Measurements from ENCODE around the gene STUB1.

STUB1 gene

DNA sequence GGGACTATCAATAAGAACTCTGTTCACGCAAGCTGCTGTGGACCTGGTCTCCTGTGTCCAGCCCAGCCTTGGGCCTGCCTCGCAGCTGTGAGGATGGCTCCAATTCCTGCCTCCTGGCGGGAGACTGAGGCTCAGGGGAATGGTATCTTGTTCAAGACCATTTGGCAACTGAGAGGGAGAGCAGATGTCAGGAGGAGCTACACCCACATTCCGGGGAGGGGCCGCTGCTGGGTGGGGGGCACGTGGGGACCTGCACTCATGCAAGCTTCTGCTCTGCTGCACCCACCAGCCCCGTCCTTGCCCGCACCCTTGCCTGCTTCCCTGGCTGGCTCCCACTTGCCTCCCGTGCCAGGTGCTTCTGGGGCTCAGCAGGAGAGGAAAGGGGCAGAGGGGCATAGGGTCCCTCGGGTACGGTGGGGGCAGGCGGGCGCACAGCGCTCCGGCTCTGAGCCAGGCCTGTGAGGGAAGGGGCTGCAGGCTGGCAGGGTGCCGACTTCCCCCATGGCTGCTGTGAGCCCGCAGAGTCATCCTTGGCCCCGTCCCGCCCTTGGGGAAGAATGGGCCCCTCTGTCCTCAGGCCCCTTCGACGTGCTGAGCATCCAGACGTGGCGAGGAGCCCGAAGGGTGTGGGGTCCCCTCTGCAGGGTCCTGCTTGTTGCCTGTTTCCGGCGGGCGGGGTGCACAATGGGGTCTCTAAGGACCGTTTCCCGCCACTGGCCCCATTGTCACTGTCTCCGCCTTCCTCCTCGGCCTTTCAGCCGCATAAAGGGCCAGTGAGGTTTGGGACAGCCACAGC lies 37.4 kb downstream of the STUB1 start:
- TF ChIP-seq CTCF (conservative IDR thresholded peaks at IDR 0.05; ENCODE audit: low read depth, low read length) = no peak
- DNase-seq (ENCODE audit: low read depth) = no peak
- no peak overlapping the region for H3K4me3 ChIP-seq (ENCODE audit: low read depth, low read length)

- no peak overlapping the region for H3K4me3 ChIP-seq (ENCODE audit: low read depth, low read length)
- no peak for DNase-seq (ENCODE audit: low read depth)
- no peak for TF ChIP-seq CTCF (conservative IDR thresholded peaks at IDR 0.05; ENCODE audit: low read depth, low read length)
Observed at GRCh38 chr16:718389-718788, 38.2 kb downstream of the STUB1 start.

DNA sequence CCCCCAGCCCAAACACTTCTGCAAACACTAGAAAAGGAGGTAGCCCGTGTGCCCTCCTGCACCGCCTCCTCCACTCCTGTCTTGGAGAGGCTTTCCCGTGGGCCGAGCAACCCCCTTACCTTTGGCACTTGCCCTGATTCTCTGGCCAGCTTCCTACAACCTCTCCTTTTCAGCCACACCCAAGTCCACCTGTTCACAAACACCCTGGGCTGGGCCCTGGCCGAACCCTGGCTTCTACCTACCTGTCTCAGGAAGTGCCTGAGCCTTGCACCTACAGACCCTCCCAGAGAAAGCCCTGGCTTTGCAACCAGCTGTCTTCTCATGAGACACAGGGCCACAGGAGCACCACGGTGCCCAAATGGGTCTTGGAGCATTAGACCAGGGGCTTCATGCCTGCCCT lies 38.7 kb downstream of the STUB1 start:
- no peak for TF ChIP-seq CTCF (conservative IDR thresholded peaks at IDR 0.05; ENCODE audit: low read depth, low read length)
- no peak overlapping the region for H3K4me3 ChIP-seq (ENCODE audit: low read depth, low read length)

DNA sequence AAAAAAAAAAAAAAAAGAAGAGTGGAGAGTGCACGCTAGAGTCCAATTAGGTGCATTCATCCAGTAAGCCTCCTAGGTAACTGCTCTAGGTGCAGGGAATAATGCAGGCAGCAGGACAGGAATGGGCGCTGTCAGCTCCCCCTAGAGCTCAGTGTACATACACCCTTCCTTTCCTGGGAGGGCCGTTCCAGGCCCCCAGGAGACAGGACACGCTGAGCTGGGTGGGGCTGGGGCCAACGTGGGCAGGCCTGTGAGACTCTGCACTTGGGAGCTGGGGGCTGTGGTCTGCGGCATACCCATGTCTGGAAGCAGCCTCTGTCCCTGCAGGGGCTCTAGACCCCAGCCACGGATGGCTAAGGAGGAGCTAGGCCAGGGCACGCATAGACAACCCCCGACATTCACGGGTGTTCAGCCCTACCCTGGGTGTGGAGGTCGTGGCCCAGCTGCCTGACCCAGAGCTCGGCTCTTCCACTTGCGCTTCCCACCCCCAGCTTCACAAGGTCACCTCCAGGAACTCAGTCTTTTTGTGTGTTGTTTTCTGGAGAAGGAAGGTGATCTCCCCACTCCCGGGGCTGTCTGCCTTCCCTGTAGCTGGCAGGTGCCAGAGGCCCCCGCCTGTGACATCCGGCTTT lies 39.7 kb downstream of the STUB1 start:
- peak; percentile 43 for TF ChIP-seq CTCF (conservative IDR thresholded peaks at IDR 0.05; ENCODE audit: low read depth, low read length)
- peak overlapping the region; percentile 73 for H3K4me3 ChIP-seq (ENCODE audit: low read depth, low read length)
- no peak for DNase-seq (ENCODE audit: low read depth)

More for the DNA sequence above, 38.7 kb downstream of the STUB1 start:
- DNase-seq (ENCODE audit: low read depth) = no peak

DNA sequence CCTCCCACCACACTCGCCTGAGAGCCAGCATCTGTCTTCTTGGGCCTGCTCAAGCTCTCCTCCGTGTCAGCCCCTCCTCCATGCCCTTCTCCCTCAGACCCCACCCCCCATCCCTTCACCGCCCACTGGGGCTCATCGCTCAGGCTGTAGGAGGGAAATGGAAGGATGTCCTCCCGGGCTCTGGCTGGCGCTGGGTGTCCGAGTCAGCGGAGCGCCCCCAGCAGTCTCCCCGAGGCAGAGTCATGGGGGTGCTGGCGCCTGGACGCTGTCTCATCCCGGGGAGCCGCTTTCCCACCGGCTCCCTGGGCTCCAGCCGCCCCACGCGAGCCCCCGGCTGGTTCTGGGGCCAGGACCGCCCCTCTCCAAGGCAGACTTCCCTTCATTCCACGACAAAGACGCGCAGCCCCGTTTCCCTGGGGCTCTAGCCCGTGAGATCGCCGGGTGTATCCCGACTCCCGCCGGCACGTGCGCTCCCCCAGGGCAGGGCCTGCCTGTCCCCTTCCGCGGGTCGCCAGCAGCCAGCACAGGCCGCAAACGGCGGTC lies 40.3 kb downstream of the STUB1 start:
- peak; percentile 35 for TF ChIP-seq CTCF (conservative IDR thresholded peaks at IDR 0.05; ENCODE audit: low read depth, low read length)
- H3K4me3 ChIP-seq (ENCODE audit: low read depth, low read length) = peak overlapping the region; percentile 73
- DNase-seq (ENCODE audit: low read depth) = peak; percentile 76

DNA sequence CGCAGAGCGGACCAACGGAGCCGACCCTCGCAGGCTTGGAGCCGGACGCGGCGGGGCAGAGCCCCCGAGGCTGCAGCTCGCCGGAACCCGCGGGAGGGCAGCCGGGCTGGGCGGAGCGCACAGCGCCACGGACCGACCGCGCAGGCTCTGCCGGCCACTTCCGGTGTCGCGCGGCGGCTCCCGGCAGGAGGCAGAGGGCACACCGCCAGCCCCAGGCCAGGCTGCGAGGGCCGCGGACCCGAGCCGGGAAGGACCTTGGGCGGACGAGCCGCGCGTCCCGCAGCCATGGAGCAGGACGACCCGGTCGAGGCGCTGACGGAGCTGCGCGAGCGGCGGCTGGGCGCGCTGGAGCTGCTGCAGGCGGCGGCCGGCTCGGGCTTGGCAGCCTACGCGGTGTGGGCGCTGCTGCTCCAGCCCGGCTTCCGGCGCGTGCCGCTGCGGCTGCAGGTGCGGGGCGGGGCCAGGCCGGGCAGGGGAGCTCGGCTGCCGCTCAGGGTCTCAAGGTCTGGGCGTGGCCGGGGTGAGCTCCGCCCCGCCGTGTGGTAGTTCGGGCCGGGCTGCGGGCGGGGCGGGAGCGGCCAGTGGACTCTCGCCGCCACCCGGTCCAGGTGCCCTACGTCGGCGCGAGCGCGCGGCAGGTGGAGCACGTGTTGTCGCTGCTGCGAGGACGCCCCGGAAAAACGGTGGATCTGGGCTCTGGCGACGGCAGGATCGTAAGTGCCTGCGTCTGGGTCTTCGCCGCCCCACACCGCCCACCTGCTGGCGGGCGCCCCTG lies 41.0 kb downstream of the STUB1 start, which contains the start of gene ANTKMT:
Gene ANTKMT, plus strand, starts transcription at position 157 of the 775 bp plus-strand sequence. Its CDS starts 129 bp downstream, at position 286.
- peak within 1 kb of the TSS; percentile 73 for H3K4me3 ChIP-seq (ENCODE audit: low read depth, low read length)
- DNase-seq (ENCODE audit: low read depth) = peak; percentile 69
- TF ChIP-seq CTCF (conservative IDR thresholded peaks at IDR 0.05; ENCODE audit: low read depth, low read length) = no peak
